CD4-positive, alpha-beta T cell treated with Interleukin-4 for 1 hour (primary cell): ENCODE results near the gene ZNF276.
"Not testable (repeated sequence)": the region's sequence is repeated elsewhere in the genome, so short reads cannot be mapped to it uniquely, and the experiment has no call there.

Experiments used
- DNase-seq, 2 donors: peaks; one replicate each; pipeline ENCODE4 v3.0.0-alpha.2; 2020 to 2022

Gene ZNF276

GRCh38 chr16:89738072-89738377, 16.7 kb downstream of the ZNF276 start:
- no peak for DNase-seq

GRCh38 chr16:89738538-89739317, 17.4 kb downstream of the ZNF276 start:
- DNase-seq, result no peak

GRCh38 chr16:89739383-89739782, 18.0 kb downstream of the ZNF276 start:
- no peak for DNase-seq

DNA sequence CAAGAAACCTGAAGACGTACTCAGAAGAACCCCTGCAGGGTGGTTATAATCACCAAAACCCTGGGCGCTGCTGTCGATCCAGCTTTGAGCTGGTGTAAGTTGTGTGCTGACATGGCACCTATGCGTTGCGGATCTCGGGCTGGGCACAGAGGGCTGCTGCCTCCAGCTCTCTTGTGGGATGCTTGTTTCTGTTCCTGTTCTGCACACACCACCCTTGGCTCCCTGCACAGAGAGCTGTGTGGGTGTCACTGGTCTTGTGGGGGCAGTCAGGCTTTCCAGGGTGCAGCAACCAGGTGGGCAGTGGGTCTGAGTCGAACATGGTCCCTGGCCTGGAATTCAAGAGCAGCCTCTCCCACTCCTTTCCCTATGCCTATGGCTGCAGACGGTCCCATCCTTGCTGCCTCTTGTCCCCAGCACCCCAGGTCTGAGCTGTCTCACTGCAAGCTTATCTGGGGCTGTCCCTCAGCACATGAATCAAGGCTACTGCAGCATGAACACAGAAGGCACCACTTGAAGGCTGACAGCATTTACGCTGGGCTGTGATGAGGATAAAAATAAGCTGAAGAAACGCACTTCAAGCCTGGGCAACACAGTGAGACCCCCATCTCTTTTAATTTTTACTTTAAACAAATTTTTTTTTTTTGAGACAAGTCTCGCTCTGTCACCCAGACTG, 20.1 kb downstream of the ZNF276 start:
- DNase-seq, result no peak

DNA sequence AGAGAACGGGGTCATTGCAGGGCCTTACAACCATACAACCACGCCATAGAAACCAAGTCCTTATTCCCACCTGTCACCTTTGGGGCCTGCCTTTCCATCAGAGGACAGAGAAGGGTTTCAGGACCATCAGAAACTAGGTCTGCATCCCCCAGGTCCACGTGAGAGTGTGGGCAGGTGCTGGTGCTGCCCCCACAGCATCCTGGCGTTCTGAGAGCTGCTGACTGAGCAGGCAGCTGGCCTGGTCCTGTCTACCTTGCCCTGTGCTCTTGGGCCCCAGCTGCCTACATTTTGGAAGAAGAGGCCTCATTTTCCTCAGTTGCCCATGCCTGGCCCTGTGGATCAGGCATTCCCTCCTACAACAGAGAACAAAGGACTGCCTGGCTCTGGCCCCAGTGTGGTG, 21.6 kb downstream of the ZNF276 start:
- no peak for DNase-seq

GRCh38 chr16:89744813-89745212, 23.5 kb downstream of the ZNF276 start:
- DNase-seq, result no peak

DNA sequence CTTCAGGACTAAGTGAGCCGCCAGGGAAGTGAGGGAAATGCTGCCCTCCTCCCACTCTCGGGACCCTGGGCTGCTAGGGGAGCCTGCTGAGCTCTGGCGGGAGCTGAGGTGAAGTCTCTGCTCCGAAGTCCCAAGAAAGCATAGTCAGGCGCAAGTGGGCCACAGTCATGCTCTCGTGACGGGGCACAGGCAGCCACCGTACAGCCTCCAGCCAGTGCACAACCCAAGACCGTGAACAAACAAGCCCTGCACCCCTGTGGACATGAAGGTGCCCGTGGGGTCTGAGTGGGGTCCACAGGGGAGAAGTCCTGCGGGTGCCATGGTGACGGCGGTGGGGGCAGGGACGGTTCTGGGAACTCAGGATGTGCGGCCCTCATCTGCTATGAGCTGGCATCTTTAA, 24.7 kb downstream of the ZNF276 start:
- DNase-seq, result no peak

- DNase-seq, result no peak
Observed at GRCh38 chr16:89748076-89748475, 26.7 kb downstream of the ZNF276 start.

- DNase-seq, result no peak
Observed at GRCh38 chr16:89748921-89749320, 27.6 kb downstream of the ZNF276 start.

DNA sequence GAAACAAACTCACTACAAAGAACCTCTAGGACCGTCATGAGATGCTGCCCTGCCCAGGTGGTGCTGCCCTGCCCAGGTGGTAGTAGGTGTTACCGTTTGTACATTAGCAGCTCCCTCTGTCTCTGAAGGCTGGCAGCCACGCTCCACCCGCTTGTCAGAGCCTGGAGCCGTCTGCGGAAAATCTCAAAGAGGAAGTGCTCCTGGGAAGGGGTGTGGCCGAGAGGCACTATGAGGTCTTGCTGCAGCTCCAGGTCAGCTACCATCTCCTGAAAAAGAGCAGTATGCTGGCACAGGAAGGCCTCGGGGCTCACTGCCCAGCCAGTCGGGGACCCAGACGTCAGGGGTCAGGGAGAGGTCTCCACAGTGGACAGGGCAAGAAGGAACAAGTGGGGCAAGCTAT, 28.3 kb downstream of the ZNF276 start:
- peak in 1 of 2 donors; percentile 43 for DNase-seq

DNA sequence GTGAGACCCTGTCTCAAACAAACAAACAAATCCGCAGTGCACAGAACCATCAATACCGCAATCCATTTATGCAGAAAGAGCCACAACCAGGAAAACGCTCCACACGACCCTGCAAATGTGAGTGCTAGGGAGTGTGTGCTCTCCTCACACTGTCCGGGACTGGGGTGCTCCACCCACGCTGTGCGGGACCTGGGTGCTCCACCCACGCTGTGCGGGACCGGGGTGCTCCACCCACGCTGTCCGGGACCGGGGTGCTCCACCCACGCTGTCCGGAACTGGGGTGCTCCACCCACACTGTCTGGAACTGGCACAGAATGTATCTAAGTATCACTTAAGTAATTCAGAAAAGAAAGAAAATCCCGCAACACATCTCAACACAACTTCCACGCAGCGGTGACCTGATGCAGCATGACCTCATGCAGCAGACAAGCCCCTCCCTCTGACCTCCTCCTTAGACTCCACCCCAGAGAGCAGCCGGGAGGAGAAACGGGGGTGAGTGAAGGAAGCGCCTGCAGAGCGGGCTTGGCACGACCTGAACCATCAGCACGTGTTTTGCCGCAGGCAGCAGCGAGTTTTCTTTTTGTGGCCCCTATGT, 38.5 kb downstream of the ZNF276 start:
- DNase-seq, result peak in 1 of 2 donors; percentile 40

DNA sequence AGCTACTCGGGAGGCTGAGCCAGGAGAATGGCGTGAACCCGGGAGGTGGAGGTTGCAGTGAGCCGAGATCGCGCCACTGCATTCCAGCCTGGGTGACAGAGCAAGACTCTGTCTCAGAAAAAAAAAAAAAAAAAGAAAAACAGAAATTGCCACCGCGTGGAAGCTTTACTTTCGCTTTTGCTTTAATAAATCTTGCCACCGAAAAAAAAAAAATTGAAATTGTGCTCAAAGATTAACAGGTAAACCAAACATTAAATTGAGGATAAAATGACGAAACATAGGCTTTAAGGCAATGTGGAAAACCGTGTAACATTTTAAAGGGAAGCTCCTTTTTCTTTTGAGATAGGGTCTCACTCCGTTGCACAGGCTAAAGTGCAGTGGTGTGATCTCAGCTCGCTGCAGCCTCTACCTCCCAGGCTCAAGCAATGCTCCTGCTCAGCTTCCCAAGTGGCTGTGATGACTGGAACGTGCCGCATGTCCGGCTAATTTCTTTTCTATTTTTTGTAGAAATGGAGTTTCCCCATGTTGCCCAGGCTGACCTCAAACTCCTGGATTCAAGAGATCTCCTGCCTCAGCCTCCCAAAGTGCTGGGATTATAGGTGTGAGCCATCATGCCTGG, 40.1 kb downstream of the ZNF276 start:
- DNase-seq, result peak in 1 of 2 donors; percentile 42

- DNase-seq, result peak; percentile 69 to 75
Observed at GRCh38 chr16:89764711-89765201, 43.4 kb downstream of the ZNF276 start.

GRCh38 chr16:89765292-89765830, 44.0 kb downstream of the ZNF276 start:
- DNase-seq, result no peak

- DNase-seq, result no peak
Observed at GRCh38 chr16:89770367-89770766, 49.0 kb downstream of the ZNF276 start.

DNA sequence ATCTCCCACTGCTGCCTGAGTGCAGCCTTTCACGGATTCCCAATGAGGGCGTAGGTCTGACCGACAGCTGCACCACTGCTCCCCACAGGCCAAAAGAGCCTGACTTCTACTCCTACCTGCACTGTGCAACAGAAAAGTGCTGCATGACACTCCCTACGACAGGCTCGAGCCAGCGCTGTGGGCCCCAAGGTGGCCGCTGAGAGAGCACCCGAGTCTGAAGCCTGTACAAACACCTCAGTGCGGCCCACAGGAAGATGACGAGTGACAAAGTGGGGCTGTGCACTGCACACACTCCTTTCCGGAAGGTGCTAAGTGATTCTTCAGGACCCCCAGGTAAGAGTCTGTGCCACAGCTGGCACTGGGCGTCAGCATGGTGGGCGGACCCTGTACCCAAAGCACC, 53.9 kb downstream of the ZNF276 start:
- no peak for DNase-seq

DNA sequence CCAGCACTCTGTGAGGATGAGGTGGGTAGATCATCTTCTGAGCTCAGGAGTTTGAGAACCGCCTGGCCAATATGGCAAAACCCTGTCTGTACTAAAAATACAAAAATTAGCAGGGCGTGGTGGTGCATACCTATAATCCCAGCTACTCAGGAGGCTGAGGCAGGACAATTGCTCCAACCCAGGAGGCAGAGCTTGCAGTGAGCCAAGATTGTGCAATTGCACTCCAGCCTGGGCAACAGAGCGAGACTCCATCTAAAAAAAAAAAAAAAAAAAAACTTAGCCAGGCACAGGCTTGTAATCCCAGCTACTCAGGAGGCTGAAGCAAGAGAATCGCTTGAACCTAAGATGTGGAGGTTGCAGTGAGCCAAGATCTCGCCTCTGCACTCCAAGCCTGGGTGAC, 56.9 kb downstream of the ZNF276 start:
- not testable (repeated sequence) for DNase-seq

- no peak for DNase-seq
Observed at GRCh38 chr16:89779231-89779908, 58.0 kb downstream of the ZNF276 start.

GRCh38 chr16:89779909-89780305, 58.6 kb downstream of the ZNF276 start:
- no peak for DNase-seq

DNA sequence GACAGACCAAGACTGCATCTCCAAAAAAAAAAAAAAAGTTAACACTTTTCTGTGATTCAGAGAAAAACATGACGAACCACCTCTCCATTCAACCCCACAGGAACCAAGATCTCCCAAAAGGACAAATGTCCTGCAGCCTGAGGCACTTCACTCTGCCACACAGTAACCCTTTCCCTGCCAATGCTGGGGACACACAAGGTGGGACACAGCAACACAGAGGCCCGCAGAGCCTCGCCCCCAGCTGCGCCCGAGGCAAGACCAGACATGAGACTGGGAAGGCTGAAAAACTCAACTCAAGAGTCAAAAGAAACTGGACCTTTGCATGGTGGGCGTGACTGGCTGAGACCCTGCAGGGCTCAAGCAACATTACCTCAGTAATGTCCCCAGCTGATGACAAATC, 61.2 kb downstream of the ZNF276 start:
- DNase-seq, result no peak

GRCh38 chr16:89783952-89784351, 62.6 kb downstream of the ZNF276 start:
- not testable (repeated sequence) for DNase-seq

DNA sequence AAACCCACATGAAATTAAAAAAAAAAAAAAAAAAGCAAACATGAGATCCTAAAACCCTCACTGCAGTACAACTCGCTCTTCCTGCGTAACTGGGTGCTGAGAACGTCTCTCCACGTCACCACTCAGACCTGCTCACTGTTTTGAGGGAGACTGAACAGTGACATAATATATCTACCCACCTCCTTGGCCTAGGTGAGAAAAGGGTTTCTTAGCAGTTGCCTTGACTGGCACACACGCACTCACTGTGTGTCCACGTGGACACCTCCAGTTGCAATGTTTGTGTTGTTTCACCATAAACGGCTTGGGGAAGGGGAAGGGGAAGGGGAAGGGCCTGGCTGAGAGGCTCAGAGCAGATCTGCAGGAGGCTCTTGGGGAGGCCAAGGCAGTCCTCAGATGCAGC, 63.1 kb downstream of the ZNF276 start:
- DNase-seq, result peak; percentile 40 to 50
